Measurements from ENCODE around the gene KIR3DL3. TPM values are rescaled to one million over a fixed set of nuclear protein-coding genes. Genes with fewer than 3 reads are reported as not detected.
"Not testable (repeated sequence)": the region's sequence is repeated elsewhere in the genome, so short reads cannot be mapped to it uniquely, and the experiment has no call there.

The KIR3DL3 gene
- total RNA-seq, 1 experiment from 2014 or later: not detected

- DNase-seq (ENCODE audit: low read depth): not testable (repeated sequence)
Measured at GRCh38 chr19:54778896-54779295, 54.7 kb downstream of the KIR3DL3 start.

- not testable (repeated sequence) for DNase-seq (ENCODE audit: low read depth)
Measured at GRCh38 chr19:54782916-54783315, 58.7 kb downstream of the KIR3DL3 start.

Other genes with a start within 250 kb of the KIR3DL3 start
- gene LAIR2, start 221.6 kb upstream of the KIR3DL3 start, total RNA-seq (2014; rRNA removed; shearing (Covaris generic)): not detected in 2 replicates
- not detected in 2 replicates for gene LILRA2, start 150.7 kb upstream of the KIR3DL3 start, total RNA-seq (2014; rRNA removed; shearing (Covaris generic))
- gene LILRA1, start 130.8 kb upstream of the KIR3DL3 start, total RNA-seq (2014; rRNA removed; shearing (Covaris generic)): not detected in 2 replicates
- not detected in 2 replicates for gene LILRB1, start 94.0 kb upstream of the KIR3DL3 start, total RNA-seq (2014; rRNA removed; shearing (Covaris generic))
- 0.69 and 2.3 TPM in 2 replicates for gene LILRB4, start 61.5 kb upstream of the KIR3DL3 start, total RNA-seq (2014; rRNA removed; shearing (Covaris generic))
- gene KIR2DL3, start 14.1 kb downstream of the KIR3DL3 start, total RNA-seq (2014; rRNA removed; shearing (Covaris generic)): not detected in 2 replicates
- gene KIR2DL1, start 45.4 kb downstream of the KIR3DL3 start, total RNA-seq (2014; rRNA removed; shearing (Covaris generic)): not detected in 2 replicates
- gene KIR2DL4, start 79.2 kb downstream of the KIR3DL3 start, total RNA-seq (2014; rRNA removed; shearing (Covaris generic)): not detected in 2 replicates
- gene KIR3DL1, start 92.0 kb downstream of the KIR3DL3 start, total RNA-seq (2014; rRNA removed; shearing (Covaris generic)): not detected in 2 replicates
- not detected in 2 replicates for gene KIR2DS4, start 108.2 kb downstream of the KIR3DL3 start, total RNA-seq (2014; rRNA removed; shearing (Covaris generic))
- gene KIR3DL2, start 126.0 kb downstream of the KIR3DL3 start, total RNA-seq (2014; rRNA removed; shearing (Covaris generic)): not detected in 2 replicates
- gene FCAR, start 149.8 kb downstream of the KIR3DL3 start, total RNA-seq (2014; rRNA removed; shearing (Covaris generic)): not detected in 2 replicates
- gene NCR1, start 181.7 kb downstream of the KIR3DL3 start, total RNA-seq (2014; rRNA removed; shearing (Covaris generic)): 0.17 and 5.4 TPM in 2 replicates
- not detected in 2 replicates for gene NLRP7, start 223.1 kb downstream of the KIR3DL3 start, total RNA-seq (2014; rRNA removed; shearing (Covaris generic))
- gene NLRP2, start 241.9 kb downstream of the KIR3DL3 start, total RNA-seq (2014; rRNA removed; shearing (Covaris generic)): 0.11 TPM in 1 of 2 replicates, not detected in the other